Erythroblast (primary cell): ENCODE data around the gene HACD2.

Experiments
- GATA1 ChIP-seq: IDR thresholded peaks from 2 replicates; pipeline ENCODE4 v1.6.1; 2011; ENCODE audit warnings: low read depth, mild to moderate bottlenecking, control low read depth, low read length, moderate library complexity
- POLR2A ChIP-seq: IDR thresholded peaks from 2 replicates; pipeline ENCODE4 v1.6.1; 2011; ENCODE audit warnings: mild to moderate bottlenecking, low read length

DNA sequence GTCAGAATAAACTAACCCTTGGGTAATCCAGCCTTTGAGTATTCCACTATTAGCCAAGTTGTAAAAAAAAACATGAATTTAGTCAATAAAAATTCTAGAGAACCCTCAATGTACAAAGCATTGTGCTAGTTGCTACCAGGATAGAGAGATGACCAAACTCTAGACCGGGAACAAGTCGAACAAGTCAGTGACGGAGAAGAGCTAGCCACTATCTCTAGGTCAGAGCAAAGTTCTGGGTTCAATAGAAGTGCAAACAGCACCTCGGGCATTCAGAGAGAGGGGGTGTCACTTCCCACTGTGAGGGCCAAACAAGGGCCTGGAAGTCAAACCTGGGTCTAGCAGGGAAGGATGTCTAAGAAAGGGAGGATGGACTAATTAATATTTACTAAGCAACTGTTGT is 133.7 kb downstream of the HACD2 start:
- no peak for TF ChIP-seq POLR2A
- TF ChIP-seq GATA1: no peak
